HuH-7.5 (cell line): ENCODE measurements around the gene CCDC92B.
A peak's percentile ranks its signal among the peaks of the same experiment; 100 is the strongest.
"Not testable (repeated sequence)": the region's sequence is repeated elsewhere in the genome, so short reads cannot be mapped to it uniquely, and the experiment has no call there.

ENCODE experiments used
- DNase-seq: peaks from one replicate; pipeline ENCODE4 v3.0.0; 2011; ENCODE audit warnings: low spot score

CCDC92B gene

GRCh38 chr17:2749058-2749783 lies at the start of gene CCDC92B:
TSS of gene CCDC92B (minus strand) at chr17:2749652. CDS start at chr17:2735145, 14,507 bp downstream.
- no peak for DNase-seq

GRCh38 chr17:2798678-2799077 lies 49.2 kb upstream of the CCDC92B start:
- no peak for DNase-seq

GRCh38 chr17:2798188-2798587 lies 48.7 kb upstream of the CCDC92B start:
- DNase-seq = no peak

- DNase-seq = no peak
Measured at GRCh38 chr17:2797637-2798036, 48.2 kb upstream of the CCDC92B start.

GRCh38 chr17:2797226-2797625 lies 47.8 kb upstream of the CCDC92B start:
- no peak for DNase-seq

GRCh38 chr17:2796164-2797125 lies 47.0 kb upstream of the CCDC92B start, which contains the start of gene RAP1GAP2:
TSS of gene RAP1GAP2 (plus strand) at chr17:2796438. CDS start at chr17:2796528, 90 bp downstream.
- DNase-seq = no peak

- no peak for DNase-seq
Measured at GRCh38 chr17:2795441-2796163, 46.1 kb upstream of the CCDC92B start.

- DNase-seq = no peak
Measured at GRCh38 chr17:2794111-2794803, 44.8 kb upstream of the CCDC92B start.

- DNase-seq = no peak
Measured at GRCh38 chr17:2792366-2793169, 43.1 kb upstream of the CCDC92B start.

GRCh38 chr17:2789700-2790099 lies 40.2 kb upstream of the CCDC92B start:
- DNase-seq = no peak

- peak; percentile 71 for DNase-seq
Measured at GRCh38 chr17:2786176-2786881, 36.9 kb upstream of the CCDC92B start.

- not testable (repeated sequence) for DNase-seq
Measured at GRCh38 chr17:2785376-2785775, 35.9 kb upstream of the CCDC92B start.

- DNase-seq = no peak
Measured at GRCh38 chr17:2784864-2785263, 35.4 kb upstream of the CCDC92B start.

GRCh38 chr17:2783310-2784030 lies 34.0 kb upstream of the CCDC92B start:
- DNase-seq = no peak

GRCh38 chr17:2782055-2782454 lies 32.6 kb upstream of the CCDC92B start:
- DNase-seq = no peak

- not testable (repeated sequence) for DNase-seq
Measured at GRCh38 chr17:2781598-2781997, 32.1 kb upstream of the CCDC92B start.

- DNase-seq = no peak
Measured at GRCh38 chr17:2780931-2781454, 31.5 kb upstream of the CCDC92B start.

- no peak for DNase-seq
Measured at GRCh38 chr17:2780256-2780655, 30.8 kb upstream of the CCDC92B start.

GRCh38 chr17:2779545-2779944 lies 30.1 kb upstream of the CCDC92B start:
- DNase-seq = no peak
